ENCODE results near the gene LRRC27. TPM values are rescaled to one million over a fixed set of nuclear protein-coding genes. Genes with fewer than 3 reads are reported as not detected.
A peak's percentile ranks its signal among the peaks of the same experiment; 100 is the strongest.

LRRC27 gene
- total and polyA plus RNA-seq, 7 donors: 1.4 to 15.5 (median 6.2) TPM

DNA sequence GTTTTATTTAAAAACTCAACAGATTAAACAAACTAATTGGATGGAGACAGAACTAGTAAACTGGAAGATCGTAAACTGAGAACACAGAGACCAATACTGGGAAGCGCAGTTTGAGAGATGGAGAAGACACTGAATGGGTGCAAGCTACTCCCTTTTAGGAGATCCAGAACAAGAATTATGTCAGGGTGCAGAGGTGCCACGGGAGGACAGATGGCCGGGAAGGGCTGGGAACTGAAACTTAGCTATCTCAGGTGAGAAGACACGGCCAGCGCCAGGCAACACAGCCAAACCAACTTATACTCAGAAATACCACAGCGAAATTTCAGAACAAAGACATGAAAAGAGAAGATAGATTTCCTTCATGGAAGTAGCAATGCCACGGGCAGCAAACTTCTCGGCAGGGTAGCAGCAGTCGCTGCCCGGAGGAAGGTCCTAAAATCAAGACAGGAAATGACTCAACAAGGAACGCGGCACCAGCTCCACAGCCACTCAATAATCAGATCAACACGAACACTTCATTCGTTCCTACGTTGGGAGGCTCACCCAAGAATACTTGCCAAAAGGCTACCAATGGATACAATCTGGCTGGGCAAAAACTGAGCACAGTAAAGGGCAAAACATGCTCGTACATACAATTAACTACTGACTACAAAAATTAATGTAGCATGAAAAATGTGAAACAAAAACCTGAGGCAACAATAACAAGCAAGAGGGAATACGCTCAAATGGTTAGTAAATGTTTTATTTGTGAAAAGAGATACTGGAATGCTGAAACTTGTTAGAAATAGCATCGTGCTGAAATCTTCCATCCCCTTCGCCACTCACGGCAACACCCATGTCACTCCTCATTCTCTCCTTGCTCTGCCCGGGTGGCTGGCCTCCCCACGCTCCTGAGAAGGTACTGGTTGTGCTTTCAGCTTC, 2.2 kb upstream of the LRRC27 start:
- Histone ChIP-seq H3K36me3 (peaks cover 0 to 13% (median 0%) of the 10 kb centered on the region in 4 donors), H3K27me3 (no peaks in the 10 kb centered on the region), H3K9me3 (no peaks in the 10 kb centered on the region), H3K4me1 (peaks cover 0 to 40% (median 33%) of the 10 kb centered on the region in 4 donors), H3K4me3 (peak overlapping the region in 3 of 4 donors; percentile 1 to 85 (median 82)), H3K27ac (peak overlapping the region; percentile 2 to 90 (median 2))
- DNase-seq: peak; percentile 66
- intact Hi-C loops (cut with DNase I): loop anchor here (10.0 kb wide), 1 partner anchor 975 kb away; the partner anchor contains the start of genes TUBGCP2 and ZNF511
- TF ChIP-seq POLR2A (IDR thresholded peaks at IDR 0.05) (no peak), POLR2AphosphoS5 (IDR thresholded peaks at IDR 0.05) (peak in 1 of 4 donors; percentile 12)
- TF ChIP-seq, protein P1, sequence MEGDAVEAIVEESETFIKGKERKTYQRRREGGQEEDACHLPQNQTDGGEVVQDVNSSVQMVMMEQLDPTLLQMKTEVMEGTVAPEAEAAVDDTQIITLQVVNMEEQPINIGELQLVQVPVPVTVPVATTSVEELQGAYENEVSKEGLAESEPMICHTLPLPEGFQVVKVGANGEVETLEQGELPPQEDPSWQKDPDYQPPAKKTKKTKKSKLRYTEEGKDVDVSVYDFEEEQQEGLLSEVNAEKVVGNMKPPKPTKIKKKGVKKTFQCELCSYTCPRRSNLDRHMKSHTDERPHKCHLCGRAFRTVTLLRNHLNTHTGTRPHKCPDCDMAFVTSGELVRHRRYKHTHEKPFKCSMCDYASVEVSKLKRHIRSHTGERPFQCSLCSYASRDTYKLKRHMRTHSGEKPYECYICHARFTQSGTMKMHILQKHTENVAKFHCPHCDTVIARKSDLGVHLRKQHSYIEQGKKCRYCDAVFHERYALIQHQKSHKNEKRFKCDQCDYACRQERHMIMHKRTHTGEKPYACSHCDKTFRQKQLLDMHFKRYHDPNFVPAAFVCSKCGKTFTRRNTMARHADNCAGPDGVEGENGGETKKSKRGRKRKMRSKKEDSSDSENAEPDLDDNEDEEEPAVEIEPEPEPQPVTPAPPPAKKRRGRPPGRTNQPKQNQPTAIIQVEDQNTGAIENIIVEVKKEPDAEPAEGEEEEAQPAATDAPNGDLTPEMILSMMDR (IDR thresholded peaks at IDR 0.05): no peak
- 49 to 81% methylated on average over 23 of the region's 23 CpGs for WGBS, 2 donors

- Histone ChIP-seq H3K4me3 (peak overlapping the region in 3 of 4 donors; percentile 82 to 87 (median 85)), H3K9me3 (no peaks in the 10 kb centered on the region), H3K4me1 (peaks cover 0 to 40% (median 33%) of the 10 kb centered on the region in 4 donors), H3K27me3 (no peaks in the 10 kb centered on the region), H3K36me3 (peaks cover 0 to 13% (median 0%) of the 10 kb centered on the region in 4 donors), H3K27ac (peak overlapping the region in 3 of 4 donors; percentile 2 to 90 (median 87))
- TF ChIP-seq, protein P1 (IDR thresholded peaks at IDR 0.05): no peak
- TF ChIP-seq EP300 (IDR thresholded peaks at IDR 0.05) (no peak), POLR2AphosphoS5 (IDR thresholded peaks at IDR 0.05) (no peak), POLR2A (IDR thresholded peaks at IDR 0.05) (no peak)
- intact Hi-C loops (cut with DNase I): loop anchor here (10.0 kb wide), 1 partner anchor 974 kb away; the partner anchor contains the start of genes TUBGCP2 and ZNF511
- WGBS, 2 donors: 84 to 85% methylated on average over 8 of the region's 8 CpGs
- peak; percentile 37 for DNase-seq
Measured at GRCh38 chr10:132330486-132330833, 1.5 kb upstream of the LRRC27 start.

GRCh38 chr10:132332433-132332754, 401 bp downstream of the LRRC27 start:
- Histone ChIP-seq H3K36me3 (peaks cover 0 to 13% (median 0%) of the 10 kb centered on the region in 4 donors), H3K4me1 (peaks cover 0 to 40% (median 36%) of the 10 kb centered on the region in 4 donors), H3K9me3 (no peaks in the 10 kb centered on the region), H3K27ac (peak overlapping the region; percentile 86 to 90 (median 87)), H3K27me3 (no peaks in the 10 kb centered on the region), H3K4me3 (peak overlapping the region; percentile 81 to 87 (median 84))
- intact Hi-C loops (cut with DNase I): loop anchor here (10.0 kb wide), 1 partner anchor 972 kb away; the partner anchor contains the start of genes TUBGCP2 and ZNF511
- DNase-seq: no peak
- WGBS, 2 donors: 9 to 12% methylated on average over 16 of the region's 16 CpGs
- TF ChIP-seq POLR2AphosphoS5 (IDR thresholded peaks at IDR 0.05) (no peak), EP300 (IDR thresholded peaks at IDR 0.05) (no peak), POLR2A (IDR thresholded peaks at IDR 0.05) (no peak)
- TF ChIP-seq, protein P1 (IDR thresholded peaks at IDR 0.05): no peak

- Histone ChIP-seq H3K27ac (no peak overlapping the region), H3K4me1 (peaks cover 0 to 40% (median 36%) of the 10 kb centered on the region in 4 donors), H3K36me3 (peaks cover 0 to 17% (median 0%) of the 10 kb centered on the region in 4 donors), H3K4me3 (no peak overlapping the region), H3K9me3 (no peaks in the 10 kb centered on the region), H3K27me3 (no peaks in the 10 kb centered on the region)
- peak; percentile 26 for DNase-seq
- TF ChIP-seq, protein P1 (IDR thresholded peaks at IDR 0.05): no peak
- TF ChIP-seq POLR2A (IDR thresholded peaks at IDR 0.05): no peak
- no peak for TF ChIP-seq EP300 (IDR thresholded peaks at IDR 0.05)
- TF ChIP-seq POLR2AphosphoS5 (IDR thresholded peaks at IDR 0.05): no peak
- 90 to 95% methylated on average over 7 of the region's 7 CpGs for WGBS, 2 donors
- intact Hi-C loops (cut with DNase I): loop anchor here (10.0 kb wide), 1 partner anchor 971 kb away; the partner anchor contains the start of genes TUBGCP2 and ZNF511
Measured at GRCh38 chr10:132333386-132333785, 1.4 kb downstream of the LRRC27 start.
